Activated CD4-positive, alpha-beta T cell treated with anti-CD3 and anti-CD28 coated beads, Interleukin-2, amount 50 U/mL, for 4 hours (primary cell): ENCODE data around the gene MAP2K7.
"Not testable (repeated sequence)": the region's sequence is repeated elsewhere in the genome, so short reads cannot be mapped to it uniquely, and the experiment has no call there.

Experiments used
- DNase-seq, 2 experiments: peaks; one replicate each; pipeline ENCODE4 v3.0.0-alpha.2; 2020

MAP2K7 gene

DNA sequence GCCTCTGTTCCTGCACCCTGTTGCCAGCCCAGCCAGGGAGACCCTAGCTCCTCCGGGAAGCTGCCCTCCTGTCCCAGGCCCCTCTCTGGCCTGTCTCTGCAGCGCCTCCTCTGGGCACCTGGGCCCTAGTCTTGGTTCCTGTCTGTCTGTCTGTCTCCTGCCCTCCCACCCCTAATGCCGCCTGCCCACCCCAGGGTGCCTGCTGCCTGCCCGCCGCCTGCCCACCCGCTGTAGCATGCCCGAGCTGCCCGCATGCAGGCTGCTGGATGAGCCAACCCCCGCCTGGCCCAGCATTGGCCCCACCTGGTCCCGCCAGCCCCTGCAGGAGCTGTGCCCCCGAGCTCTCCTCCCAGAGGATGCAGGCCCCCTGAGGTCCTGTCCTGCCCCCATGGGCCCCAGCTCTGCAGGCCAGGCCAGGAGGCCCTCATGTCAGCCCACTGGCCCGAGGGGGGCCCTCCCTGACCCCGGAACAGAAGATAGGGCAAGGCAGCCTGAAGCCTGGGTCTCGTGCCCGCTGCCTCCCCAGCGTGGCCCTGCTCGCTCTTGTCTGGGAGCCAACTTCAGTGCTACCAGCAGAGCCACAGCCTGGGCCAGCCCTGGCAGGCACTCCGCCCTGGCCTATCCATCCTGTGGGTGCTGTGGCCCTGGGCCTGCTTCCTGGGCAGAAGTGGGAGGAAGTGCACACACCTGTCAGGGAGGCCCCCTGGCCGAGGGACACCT is 5.2 kb downstream of the MAP2K7 start:
- DNase-seq: no peak

DNA sequence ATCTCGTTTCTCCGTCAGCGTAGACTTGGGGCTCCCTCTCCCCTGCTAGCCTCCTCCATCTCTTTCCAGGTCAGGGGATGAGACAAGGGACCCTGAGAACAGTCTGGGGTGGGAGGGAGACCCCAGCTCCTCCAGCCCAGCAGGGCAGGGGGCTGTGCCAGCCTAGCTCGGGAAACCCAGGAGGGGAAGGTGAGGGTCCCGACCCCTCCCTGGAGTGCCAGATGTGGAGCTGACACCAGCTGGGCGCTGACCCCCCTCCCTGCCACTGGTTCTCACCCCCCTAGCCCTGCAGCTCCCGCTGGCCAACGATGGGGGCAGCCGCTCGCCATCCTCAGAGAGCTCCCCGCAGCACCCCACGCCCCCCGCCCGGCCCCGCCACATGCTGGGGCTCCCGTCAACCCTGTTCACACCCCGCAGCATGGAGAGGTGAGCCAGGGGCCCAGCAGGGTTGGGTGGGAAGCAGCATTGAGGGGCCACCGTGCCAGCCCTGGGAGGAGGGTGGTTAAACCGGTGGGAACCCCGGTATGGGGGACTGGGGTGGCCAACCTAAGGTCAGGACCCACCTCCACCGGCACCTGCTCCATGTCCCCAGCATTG is 5.9 kb downstream of the MAP2K7 start:
- DNase-seq: no peak

DNA sequence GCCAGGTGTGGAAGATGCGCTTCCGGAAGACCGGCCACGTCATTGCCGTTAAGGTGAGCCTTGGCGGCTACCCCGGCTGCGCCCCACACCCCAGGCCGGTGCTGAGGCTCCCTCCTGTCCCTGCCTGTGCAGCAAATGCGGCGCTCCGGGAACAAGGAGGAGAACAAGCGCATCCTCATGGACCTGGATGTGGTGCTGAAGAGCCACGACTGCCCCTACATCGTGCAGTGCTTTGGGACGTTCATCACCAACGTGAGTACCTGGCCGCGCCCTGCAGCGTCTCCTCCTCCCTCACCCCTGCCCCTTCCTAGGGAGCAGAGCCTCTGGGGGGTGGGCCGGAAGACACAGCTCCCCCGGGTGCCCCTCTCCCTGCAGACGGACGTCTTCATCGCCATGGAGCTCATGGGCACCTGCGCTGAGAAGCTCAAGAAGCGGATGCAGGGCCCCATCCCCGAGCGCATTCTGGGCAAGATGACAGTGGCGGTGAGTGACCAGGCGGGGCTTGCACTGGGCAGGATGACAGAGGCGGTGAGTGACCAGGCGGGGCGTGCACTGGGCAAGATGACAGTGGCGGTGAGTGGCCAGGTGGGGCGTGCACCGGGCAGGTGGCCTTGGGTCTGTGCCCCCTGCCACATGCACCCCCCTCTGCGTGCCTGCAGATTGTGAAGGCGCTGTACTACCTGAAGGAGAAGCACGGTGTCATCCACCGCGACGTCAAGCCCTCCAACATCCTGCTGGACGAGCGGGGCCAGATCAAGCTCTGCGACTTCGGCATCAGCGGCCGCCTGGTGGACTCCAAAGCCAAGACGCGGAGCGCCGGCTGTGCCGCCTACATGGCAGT is 6.9 kb downstream of the MAP2K7 start:
- DNase-seq: no peak

DNA sequence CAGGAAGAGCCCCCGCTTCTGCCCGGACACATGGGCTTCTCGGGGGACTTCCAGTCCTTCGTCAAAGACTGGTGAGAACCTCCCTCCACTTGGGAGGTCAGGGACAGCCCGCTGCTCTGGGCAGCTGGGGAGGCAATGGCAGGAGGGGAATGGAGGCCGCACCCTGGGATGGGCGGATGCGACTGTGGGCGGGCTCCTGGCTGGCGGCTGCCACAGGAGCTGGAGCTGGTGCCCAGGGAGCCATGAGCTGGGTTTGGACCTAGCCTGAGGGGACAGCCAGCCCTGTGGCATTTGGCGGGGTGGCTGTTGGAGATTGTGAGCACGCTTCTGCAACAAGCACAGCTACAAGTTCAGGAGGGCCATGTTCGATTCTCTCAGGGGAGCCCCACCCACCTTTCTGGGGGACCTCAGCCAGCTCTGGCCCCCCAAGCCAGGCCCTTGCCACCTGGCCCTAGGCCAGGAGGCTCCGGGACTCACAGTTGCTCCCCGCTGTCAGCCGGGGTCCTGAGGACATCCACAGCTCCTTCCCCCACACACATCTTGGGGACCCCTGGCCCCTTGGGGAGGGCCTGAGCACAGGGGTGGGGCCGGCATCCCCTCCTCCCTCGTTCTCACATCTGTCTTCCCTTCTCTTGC is 7.9 kb downstream of the MAP2K7 start:
- DNase-seq: no peak

DNA sequence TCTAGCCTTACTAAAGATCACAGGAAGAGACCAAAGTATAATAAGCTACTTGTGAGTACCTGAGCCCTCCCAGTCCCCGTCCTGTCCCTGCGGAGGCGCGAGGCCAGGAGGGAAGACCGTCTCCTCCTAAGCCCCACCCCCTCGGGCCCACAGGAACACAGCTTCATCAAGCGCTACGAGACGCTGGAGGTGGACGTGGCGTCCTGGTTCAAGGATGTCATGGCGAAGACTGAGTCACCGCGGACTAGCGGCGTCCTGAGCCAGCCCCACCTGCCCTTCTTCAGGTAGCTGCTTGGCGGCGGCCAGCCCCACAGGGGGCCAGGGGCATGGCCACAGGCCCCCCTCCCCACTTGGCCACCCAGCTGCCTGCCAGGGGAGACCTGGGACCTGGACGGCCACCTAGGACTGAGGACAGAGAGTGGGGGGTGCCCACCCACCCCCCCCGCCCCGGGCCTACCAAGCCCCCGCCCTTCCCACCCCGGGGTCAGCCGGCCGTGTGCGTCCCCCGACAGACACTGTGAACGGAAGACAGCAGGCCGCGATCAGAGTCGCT is 8.5 kb downstream of the MAP2K7 start:
- DNase-seq: no peak

DNA sequence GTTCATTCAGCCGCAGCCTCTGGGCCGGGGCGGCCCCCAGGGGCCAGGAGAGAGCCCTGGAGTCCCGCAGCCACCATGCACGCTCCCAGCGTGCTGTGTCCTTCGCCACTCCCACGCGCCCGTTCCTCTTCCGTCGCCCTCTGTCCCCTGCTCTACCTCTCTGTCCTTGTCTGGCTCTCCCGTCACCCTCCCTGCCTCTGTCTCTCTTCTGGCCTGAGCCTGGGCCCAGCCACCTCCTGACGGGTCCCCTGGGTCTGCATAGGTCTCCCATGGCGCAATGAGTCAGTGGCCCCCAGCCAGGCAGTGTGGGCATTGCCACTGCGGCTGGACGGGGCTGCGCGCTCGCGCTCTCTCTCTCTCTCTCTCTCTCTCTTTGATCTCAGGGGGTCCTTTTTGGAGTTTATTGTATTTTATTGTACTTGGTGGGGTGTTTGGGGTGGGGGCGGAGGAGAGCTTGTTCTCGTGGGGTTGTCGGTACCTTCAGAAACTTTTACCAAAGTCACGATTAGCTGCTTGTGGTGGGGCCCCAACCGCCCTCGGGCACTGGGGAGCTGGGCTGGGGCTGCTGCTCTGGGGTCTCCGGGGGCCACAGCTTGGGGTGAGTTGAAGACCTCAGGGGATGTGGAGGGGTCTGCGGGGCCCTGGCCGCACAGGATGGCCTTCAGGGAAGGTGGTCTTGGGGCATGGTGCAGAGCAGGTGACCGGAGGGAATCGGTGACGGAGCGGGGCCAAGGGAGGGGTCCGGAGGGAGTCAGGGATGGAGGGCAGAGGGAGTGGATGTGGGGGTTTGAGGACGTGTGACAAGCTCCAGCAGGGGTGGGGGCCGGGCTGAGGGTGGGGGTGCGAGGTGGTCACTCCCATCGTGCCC is 9.3 kb downstream of the MAP2K7 start:
- DNase-seq: no peak

DNA sequence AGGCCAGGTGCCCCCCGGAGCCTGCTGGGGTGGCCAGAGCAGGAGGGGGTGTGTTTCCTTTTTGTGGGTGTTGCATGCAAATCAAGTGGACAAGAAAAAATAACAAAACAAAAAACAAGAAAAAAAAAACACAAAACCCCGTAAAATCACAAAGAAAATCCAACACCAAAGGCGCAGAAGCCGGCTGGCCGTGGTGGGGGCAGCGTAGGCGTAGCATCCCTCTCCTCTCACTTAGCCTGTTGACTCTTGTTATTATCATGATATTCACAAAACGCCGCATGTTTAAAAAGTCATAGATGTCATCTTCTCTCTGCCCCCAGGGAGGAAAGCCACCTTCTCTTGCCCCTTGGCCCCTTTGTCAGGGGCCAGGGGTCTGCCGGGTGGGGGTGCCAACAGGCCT is 10.0 kb downstream of the MAP2K7 start:
- no peak for DNase-seq

DNA sequence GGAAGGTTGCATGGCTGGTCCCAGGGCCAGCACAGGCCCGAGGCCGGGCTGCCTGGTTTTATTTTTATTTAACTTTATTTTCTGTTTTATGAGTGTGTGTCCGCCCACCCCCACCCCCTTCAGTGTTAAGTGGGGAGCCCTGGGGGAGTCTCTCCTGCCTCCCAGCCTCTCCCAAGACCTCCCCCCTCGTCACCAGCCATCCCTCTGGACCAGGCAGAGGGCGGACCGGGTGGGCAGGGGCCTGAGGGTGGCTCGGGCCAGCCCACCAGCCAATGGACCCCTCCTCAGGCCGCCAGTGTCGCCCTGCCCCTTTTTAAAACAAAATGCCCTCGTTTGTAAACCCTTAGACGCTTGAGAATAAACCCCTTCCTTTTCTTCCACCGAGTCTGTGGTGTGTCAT is 10.4 kb downstream of the MAP2K7 start:
- DNase-seq: no peak

DNA sequence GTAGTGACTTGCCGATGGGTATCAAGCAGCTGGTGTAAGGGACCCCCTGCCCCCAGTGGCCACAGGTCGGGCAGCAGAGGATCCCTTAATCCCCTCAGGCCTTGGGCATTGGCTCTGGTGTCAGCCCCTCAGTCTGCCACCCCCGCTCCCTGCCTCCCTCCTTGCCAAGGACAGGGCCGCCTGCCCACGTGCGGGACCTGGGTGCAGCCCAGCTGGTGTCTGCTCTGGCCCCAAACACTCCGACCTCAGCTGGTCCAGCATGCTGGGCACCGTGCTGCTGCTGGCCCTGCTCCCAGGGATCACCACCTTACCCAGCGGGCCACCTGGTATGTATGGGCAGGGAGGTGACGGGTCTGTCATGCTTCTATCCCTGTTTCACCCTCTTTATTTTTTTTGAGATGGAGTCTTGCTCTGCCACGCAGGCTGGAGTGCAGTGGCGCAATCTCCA is 10.9 kb downstream of the MAP2K7 start, which contains the start of gene TGFBR3L:
TGFBR3L (plus strand) TSS at position 233 of the 448 bp plus-strand sequence.
- DNase-seq: no peak

DNA sequence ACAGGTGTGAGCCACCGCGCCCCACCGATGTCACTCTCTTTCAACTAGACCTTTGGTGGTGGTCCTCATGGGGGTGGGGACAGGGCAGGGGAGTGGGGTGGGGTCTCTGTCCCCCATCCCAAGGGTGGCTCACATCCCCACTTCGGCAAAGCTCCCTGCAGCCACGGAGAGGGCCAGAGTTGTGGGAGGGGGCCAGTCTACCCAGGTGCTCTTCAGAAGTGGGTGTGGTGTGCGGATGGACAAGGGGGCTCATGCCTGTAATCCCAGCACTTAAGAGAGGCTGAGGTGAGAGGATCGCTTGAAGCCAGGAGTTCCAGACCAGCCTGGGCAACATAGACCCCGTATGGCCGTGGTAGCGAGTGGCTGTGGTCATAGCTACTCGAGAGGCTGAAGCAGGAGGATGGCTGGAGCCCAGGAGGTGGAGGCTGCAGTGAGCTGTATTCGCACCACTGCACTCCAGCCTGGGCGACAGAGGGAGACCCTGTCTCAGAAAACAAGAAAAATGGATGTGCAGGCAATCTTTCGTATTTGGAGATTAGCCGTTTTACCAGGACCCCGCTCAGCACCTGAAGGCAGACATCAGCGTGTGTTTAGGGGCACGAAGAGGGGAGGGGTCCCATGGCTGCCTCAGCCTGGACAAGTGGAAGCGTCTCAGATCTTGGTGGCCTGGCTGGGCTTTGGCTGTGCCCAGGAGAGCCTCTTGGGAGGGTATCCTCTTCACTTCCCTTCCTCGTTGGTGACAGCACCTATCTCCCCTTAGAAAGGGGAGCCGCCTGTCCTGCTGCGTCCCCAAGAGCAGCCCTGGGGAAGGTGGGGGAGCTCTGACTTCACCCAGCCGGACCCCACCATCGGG is 11.8 kb downstream of the MAP2K7 start:
- DNase-seq: no peak

DNA sequence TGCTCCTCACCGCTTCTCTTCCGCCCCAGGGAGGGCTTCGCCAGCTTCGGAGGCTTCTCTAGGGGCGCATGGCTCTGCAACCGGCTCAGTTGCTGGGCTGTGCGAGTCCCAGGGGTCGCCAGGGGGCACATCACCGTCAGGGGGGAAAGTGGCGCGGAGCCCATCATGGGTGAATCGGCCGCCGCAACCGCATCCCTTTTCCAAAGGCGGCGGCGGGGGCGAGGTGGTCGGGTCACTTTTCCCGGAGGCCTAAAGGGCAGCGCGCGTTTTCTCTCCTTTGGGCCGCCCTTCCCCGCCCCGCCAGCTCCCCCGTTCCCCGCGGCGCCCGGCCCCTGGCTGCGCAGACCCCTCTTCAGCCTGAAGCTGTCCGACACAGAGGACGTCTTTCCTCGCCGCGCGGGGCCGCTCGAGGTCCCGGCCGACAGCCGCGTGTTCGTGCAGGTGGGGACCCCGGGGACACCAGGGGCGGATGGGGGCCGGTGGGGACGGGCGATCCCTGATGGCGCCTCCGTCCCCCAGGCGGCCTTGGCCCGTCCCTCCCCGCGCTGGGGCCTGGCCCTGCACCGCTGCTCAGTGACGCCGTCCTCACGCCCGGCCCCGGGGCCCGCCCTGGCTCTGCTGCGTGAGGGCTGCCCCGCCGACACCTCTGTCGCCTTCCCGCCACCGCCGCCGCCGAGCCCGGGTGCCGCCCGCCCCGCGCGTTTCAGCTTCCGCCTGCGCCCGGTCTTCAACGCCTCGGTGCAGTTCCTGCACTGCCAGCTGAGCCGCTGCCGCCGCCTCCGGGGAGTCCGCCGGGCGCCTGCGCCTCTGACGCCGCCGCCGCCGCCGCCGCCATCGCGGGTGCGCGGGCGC is 12.7 kb downstream of the MAP2K7 start:
- no peak for DNase-seq

DNA sequence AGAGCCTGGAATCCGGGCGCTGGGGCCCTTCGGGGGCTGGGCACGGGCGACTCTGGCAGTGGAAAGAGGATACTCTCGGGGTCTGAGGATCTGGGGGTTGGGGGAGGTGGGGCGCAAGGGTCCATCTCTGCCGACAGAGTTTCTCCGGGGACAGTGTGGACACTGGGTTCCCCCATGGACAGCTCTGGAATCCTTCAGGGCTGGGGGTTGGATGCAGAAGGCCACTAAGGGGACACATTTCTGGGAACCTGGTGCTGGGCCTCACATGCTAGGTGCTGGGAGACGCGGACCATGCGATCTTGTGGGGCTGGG is 13.2 kb downstream of the MAP2K7 start:
- no peak for DNase-seq

DNA sequence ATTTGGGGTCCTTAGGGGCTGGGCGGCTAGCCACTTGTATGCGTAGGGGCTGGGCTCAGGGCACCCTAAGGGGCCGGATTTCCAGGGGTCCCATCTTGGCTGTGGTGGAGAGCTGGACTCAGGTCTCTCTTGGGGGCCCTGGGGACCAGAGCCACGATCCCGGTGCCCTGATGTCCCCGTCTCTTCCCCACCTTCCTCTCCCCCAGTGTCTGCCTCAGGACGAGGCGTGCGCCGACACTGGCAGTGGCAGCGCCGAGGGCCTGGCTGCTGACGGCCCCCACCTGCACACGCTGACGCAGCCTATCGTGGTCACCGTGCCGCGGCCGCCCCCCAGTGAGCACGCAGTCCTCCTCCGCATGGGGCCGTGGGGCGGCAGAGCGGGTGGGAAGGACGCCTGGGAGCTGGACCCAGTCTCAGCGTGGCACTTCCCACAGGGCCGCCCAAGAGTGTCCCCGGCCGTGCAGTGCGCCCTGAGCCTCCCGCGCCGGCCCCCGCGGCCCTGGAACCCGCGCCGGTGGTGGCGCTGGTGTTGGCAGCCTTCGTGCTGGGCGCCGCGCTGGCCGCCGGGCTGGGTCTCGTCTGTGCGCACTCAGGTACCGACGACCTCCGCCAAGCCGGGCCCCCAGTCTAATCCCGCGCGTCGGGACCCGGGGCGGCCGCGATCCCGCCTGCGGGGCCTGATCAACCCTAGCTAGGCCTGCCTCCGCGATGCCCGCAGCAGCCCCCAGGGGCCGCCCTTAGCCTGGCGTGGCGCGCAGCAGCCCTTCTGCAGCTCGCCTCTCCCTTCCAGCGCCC is 13.8 kb downstream of the MAP2K7 start:
- DNase-seq: peak; percentile 50 to 54

DNA sequence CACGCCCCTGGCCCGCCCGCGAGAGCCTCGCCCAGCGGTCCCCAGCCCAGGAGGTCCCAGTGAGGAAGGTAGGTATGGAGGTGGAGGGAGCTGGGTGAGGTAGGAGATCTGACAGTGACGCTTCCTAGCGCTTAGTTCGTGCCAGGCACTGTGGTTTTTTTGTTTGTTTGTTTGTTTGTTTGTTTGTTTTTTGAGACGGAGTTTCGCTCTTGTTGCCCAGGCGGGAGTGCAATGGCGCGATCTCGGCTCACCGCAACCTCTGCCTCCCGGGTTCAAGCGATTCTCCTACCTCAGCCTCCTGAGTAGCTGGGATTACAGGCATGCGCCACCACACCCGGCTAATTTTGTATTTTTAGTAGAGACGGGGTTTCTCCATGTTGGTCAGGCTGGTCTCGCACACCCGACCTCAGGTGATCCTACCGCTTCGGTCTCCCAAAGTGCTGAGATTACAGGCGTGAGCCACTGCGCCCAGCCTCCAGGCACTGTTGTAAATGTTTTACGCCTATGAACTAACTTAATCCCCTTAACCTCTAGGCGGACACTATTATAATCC is 14.5 kb downstream of the MAP2K7 start:
- DNase-seq: not testable (repeated sequence)

DNA sequence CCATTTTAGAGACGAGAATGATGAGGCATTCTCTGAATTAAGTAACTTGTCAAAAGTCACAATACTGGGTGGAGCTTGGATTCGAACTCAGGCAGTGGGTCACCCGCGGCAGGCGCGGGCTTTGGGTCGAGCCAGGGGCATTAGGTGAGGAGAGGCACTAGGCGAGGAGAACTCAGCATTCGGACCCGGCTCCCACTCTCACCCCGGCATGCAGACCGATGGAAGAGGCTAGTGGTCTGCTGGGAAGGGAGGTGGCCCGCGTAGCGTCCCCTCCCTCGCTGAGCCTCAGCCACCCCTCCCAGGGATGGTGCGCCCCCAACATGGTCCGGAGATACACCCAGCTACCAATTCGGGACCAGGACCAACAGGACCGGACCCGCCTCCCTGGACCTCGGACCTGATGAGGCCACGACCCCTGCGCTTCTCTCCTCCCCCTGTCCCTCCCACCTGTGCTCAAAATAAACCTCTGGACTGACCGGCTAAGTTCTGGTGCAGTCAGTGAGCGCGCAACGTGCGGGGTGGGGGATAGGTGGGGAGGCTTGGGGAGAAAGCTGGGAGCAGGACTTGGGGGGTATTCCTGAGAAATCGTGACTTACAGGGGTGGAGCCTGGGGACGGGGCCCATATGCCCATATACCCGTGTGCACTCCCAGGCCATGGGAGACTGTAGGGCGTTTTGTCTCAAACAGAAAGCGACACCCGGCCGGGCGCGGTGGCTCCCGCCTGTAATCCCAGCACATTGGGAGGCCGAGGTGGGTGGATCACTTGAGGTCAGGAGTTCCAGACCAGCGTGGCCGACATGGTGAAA is 15.1 kb downstream of the MAP2K7 start:
- no peak for DNase-seq

DNA sequence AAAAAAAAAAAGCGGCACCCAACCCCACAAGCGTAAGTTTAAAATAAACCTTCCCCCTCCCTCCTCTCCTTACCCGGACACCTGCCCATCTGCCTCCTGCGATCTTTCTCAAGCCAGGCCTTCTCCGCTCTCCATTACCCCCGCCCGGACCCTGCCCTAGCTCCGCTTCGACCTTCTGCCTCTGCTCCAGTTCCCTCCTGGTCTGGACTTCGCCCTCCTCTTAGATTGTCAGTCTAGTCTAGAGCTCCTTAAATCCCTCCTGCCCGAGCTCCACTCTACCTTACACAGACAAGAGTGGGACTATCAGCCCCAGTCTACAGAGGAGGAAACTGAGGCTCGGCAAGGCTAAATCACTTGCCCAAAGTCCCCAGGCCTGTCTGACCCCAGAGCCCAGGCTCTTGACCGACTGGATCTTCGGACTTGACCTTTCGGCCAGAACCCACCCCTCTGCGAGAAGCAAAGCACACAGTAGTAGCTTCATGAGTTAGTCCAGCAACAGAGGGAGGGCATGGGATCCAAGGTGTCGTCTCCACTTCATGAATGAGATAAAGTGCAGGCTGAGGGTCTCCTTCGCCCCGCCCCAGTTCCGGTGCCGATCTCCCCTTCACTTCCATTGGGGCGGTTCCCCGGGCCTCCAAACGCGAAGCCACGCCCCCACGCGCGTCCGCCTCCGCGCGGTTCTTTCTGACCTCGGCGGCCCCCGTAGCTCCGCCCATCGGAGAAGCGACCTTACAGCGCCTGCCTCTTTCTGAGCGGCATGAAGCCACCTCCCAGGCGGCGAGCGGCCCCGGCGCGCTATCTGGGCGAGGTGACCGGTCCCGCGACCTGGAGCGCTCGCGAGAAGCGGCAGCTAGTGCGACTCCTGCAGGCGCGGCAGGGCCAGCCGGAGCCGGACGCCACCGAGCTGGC is 16.2 kb downstream of the MAP2K7 start, which contains the start of gene SNAPC2:
SNAPC2 (plus strand) TSS at position 729 of the 909 bp plus-strand sequence; CDS start at position 758, 29 bp downstream.
- peak; percentile 95 for DNase-seq
